DOHH2 (cell line): ENCODE results near the gene UBE2M.

ENCODE experiments used
- H3F3A ChIP-seq: fragments of 200-600 bp; sonication (generic), shearing (Covaris generic); 2 replicates; pipeline ENCODE4 v1.6.0; 2016; ENCODE audit warnings: antibody characterized with exemption, mild to moderate bottlenecking; ENCODE audit not compliant: control insufficient read depth, insufficient read depth
- H3K27ac ChIP-seq: fragments of 200-600 bp; sonication (generic); 2 replicates; pipeline ENCODE4 v1.5.1; 2014; ENCODE audit warnings: low read depth, mild to moderate bottlenecking, low read length, moderate library complexity
- H3K27me3 ChIP-seq: fragments of 200-600 bp; sonication (generic); 2 replicates; pipeline ENCODE4 v1.6.1; 2014; ENCODE audit warnings: mild to moderate bottlenecking, low read length, mixed read lengths; ENCODE audit not compliant: control insufficient read depth
- H3K36me3 ChIP-seq: fragments of 200-600 bp; sonication (generic); 2 replicates; pipeline ENCODE4 v1.6.1; 2014; ENCODE audit warnings: mild to moderate bottlenecking, low read length, moderate library complexity, mixed read lengths; ENCODE audit not compliant: control insufficient read depth
- H3K4me1 ChIP-seq: fragments of 200-600 bp; sonication (generic); 2 replicates; pipeline ENCODE4 v1.6.1; 2014; ENCODE audit warnings: mild to moderate bottlenecking, low read length, mixed read lengths; ENCODE audit not compliant: control insufficient read depth
- H3K4me2 ChIP-seq: fragments of 200-600 bp; sonication (generic); 2 replicates; pipeline ENCODE4 v1.6.0; 2014; ENCODE audit warnings: mild to moderate bottlenecking, low read length, moderate library complexity
- H3K4me3 ChIP-seq: fragments of 200-600 bp; sonication (generic); 2 replicates; pipeline ENCODE4 v1.5.1; 2014; ENCODE audit warnings: mild to moderate bottlenecking, low read length, mixed read lengths
- H3K79me2 ChIP-seq: fragments of 200-600 bp; sonication (generic); 2 replicates; pipeline ENCODE4 v1.6.1; 2014; ENCODE audit warnings: mild to moderate bottlenecking, low read length, mixed read lengths; ENCODE audit not compliant: control insufficient read depth
- H3K9me2 ChIP-seq: fragments of 200-600 bp; sonication (generic); replicated peaks from 2 replicates; pipeline ENCODE4 v1.6.1; 2014; ENCODE audit warnings: mild to moderate bottlenecking, low read length, mixed read lengths; ENCODE audit not compliant: control insufficient read depth
- H3K9me3 ChIP-seq: fragments of 200-600 bp; sonication (generic); 2 replicates; pipeline ENCODE4 v1.6.1; 2014; ENCODE audit warnings: antibody characterized with exemption, low read length, mixed read lengths; ENCODE audit not compliant: control insufficient read depth, insufficient read depth
- H4K20me1 ChIP-seq: fragments of 200-600 bp; sonication (generic); 2 replicates; pipeline ENCODE4 v1.6.0; 2014; ENCODE audit warnings: low read depth, mild to moderate bottlenecking, antibody characterized with exemption, low read length, moderate library complexity; ENCODE audit not compliant: control insufficient read depth, insufficient read depth
- CTCF ChIP-seq: fragments of 200-600 bp; sonication (generic); IDR thresholded peaks from one replicate; pipeline ENCODE4 v1.5.1; 2014; ENCODE audit warnings: antibody characterized with exemption, mild to moderate bottlenecking, low read depth, low read length; ENCODE audit not compliant: poor library complexity, severe bottlenecking
- EZH2phosphoT487 ChIP-seq: fragments of 200-600 bp; sonication (generic); IDR thresholded peaks from 2 replicates; pipeline ENCODE4 v1.6.1; 2017; ENCODE audit warnings: borderline replicate concordance, mild to moderate bottlenecking, antibody characterized with exemption, low read length, moderate library complexity, mixed read lengths

The UBE2M gene

GRCh38 chr19:58554494-58555368 is 3.7 kb downstream of the UBE2M start, which contains the start of gene CHMP2A:
Gene CHMP2A (minus strand): TSS chr19:58555105. CDS start chr19:58554212, 893 bp downstream.
- H3K4me2 ChIP-seq = peak within 1 kb of the TSS; percentile 90
- peaks cover 53% of the 10 kb centered on the region for H3K79me2 ChIP-seq
- peak within 1 kb of the TSS; percentile 92 for H3K4me3 ChIP-seq
- no peaks in the 10 kb centered on the region for H3K9me3 ChIP-seq
- no peaks in the 10 kb centered on the region for H4K20me1 ChIP-seq
- no peak for TF ChIP-seq EZH2phosphoT487
- peak; percentile 30 for TF ChIP-seq CTCF
- H3K27me3 ChIP-seq = no peaks in the 10 kb centered on the region
- H3K27ac ChIP-seq = peak within 1 kb of the TSS; percentile 70
- H3F3A ChIP-seq = peaks cover 44% of the 10 kb centered on the region
- peaks cover 53% of the 10 kb centered on the region for H3K4me1 ChIP-seq
- no peaks in the 10 kb centered on the region for H3K9me2 ChIP-seq
- H3K36me3 ChIP-seq = peaks cover 80% of the 10 kb centered on the region

- H3K36me3 ChIP-seq = peaks cover 85% of the 10 kb centered on the region
- no peaks in the 10 kb centered on the region for H3K9me3 ChIP-seq
- no peak for TF ChIP-seq CTCF
- TF ChIP-seq EZH2phosphoT487 = no peak
These were observed 4.5 kb downstream of the UBE2M start for GRCh38 chr19:58553799-58554493.

GRCh38 chr19:58552655-58553054 is 5.8 kb downstream of the UBE2M start:
- Histone ChIP-seq H3K27ac (0 out of 2 replicates have a peak overlapping the region, but pooled peaks have one; percentile 8), H3F3A (peaks cover 49% of the 10 kb centered on the region), H3K79me2 (peaks cover 62% of the 10 kb centered on the region), H3K27me3 (no peaks in the 10 kb centered on the region), H3K9me2 (no peaks in the 10 kb centered on the region), H3K9me3 (no peaks in the 10 kb centered on the region), H3K4me1 (peaks cover 45% of the 10 kb centered on the region), H3K4me3 (no peak overlapping the region), H3K36me3 (peaks cover 94% of the 10 kb centered on the region), H3K4me2 (peak overlapping the region; percentile 74), H4K20me1 (no peaks in the 10 kb centered on the region; the same call in 1 of the 2 replicates)
- TF ChIP-seq CTCF (no peak), EZH2phosphoT487 (no peak)

More at GRCh38 chr19:58553799-58554493, 4.5 kb downstream of the UBE2M start:
- peaks cover 45% of the 10 kb centered on the region for H3K4me1 ChIP-seq
- peaks cover 46% of the 10 kb centered on the region for H3F3A ChIP-seq
- H3K9me2 ChIP-seq = no peaks in the 10 kb centered on the region
- H4K20me1 ChIP-seq = no peaks in the 10 kb centered on the region
- H3K4me2 ChIP-seq = peak overlapping the region; percentile 74
- H3K27me3 ChIP-seq = no peaks in the 10 kb centered on the region
- peak overlapping the region; percentile 70 for H3K27ac ChIP-seq
- peak overlapping the region; percentile 92 for H3K4me3 ChIP-seq
- H3K79me2 ChIP-seq = peaks cover 55% of the 10 kb centered on the region
